Thoracic aorta (tissue), 2 donors: Measurements from ENCODE around the gene MLLT11. TPM values are rescaled to one million over a fixed set of nuclear protein-coding genes. Genes with fewer than 3 reads are reported as not detected.
"Not testable (repeated sequence)": the region's sequence is repeated elsewhere in the genome, so short reads cannot be mapped to it uniquely, and the experiment has no call there.

Experiments used
- ATAC-seq: fragments of 150-250 bp; one replicate; pipeline ENCODE4 v1.8.0; 2017; ENCODE audit warnings: low read depth; ENCODE audit not compliant: insufficient number of reproducible peaks, low FRiP score
- DNase-seq: peaks from one replicate; pipeline ENCODE4 v3.0.0-alpha.2; 2020; ENCODE audit warnings: low spot score
- H3K27ac ChIP-seq, 2 donors: fragments of 200-600 bp; sonication (generic); 1 replicate in 1 of 2; 2 replicates in 1 of 2; pipeline ENCODE4 v1.5.1; 2016; ENCODE audit warnings: mild to moderate bottlenecking in 2 of 2, moderate library complexity in 2 of 2
- H3K27me3 ChIP-seq: fragments of 200-600 bp; sonication (generic); replicated peaks from 2 replicates; pipeline ENCODE4 v1.6.0; 2016; ENCODE audit warnings: mild to moderate bottlenecking; ENCODE audit not compliant: insufficient read depth
- H3K36me3 ChIP-seq: fragments of 200-600 bp; sonication (generic); one replicate; pipeline ENCODE4 v1.5.1; 2016
- H3K4me1 ChIP-seq, 2 donors: fragments of 200-600 bp; sonication (generic); 1 replicate in 1 of 2; 2 replicates in 1 of 2; pipeline versions ENCODE4 v1.5.1 to v1.6.0; 2016; ENCODE audit warnings: low read depth in 2 of 2, mild to moderate bottlenecking in 1 of 2; ENCODE audit not compliant: control insufficient read depth in 1 of 2
- H3K4me3 ChIP-seq: fragments of 200-600 bp; sonication (generic); 2 replicates; pipeline ENCODE4 v1.5.1; 2016; ENCODE audit warnings: mild to moderate bottlenecking
- H3K9me3 ChIP-seq: fragments of 200-600 bp; sonication (generic); 2 replicates; pipeline ENCODE4 v1.5.1; 2016
- CTCF ChIP-seq: fragments of 200-600 bp; sonication (generic); IDR thresholded peaks from one replicate; pipeline ENCODE4 v1.5.1; 2019; ENCODE audit warnings: antibody characterized with exemption
- total RNA-seq, 2 donors: library from RNA; depleted of rRNA; stranded (reverse); fragments of >200 nt; gene quantifications; one replicate each; pipeline versions ENCODE4 v1.1.0 to v1.2.3, GENCODE V29; 2016

The MLLT11 gene
- total RNA-seq, 2 donors from 2014 or later: 1.2 to 3.1 TPM

- DNase-seq (peak; percentile 83), ATAC-seq (peak; percentile 79)
- Histone ChIP-seq H3K4me1 (peaks cover 0 to 19% of the 10 kb centered on the region in 2 donors), H3K27ac (peak within 1 kb of the TSS; percentile 99 to 100), H3K9me3 (no peaks in the 10 kb centered on the region), H3K4me3 (peak within 1 kb of the TSS; percentile 95), H3K27me3 (no peaks in the 10 kb centered on the region), H3K36me3 (peaks cover 5% of the 10 kb centered on the region)
- TF ChIP-seq CTCF: peak; percentile 92
Measured at GRCh38 chr1:151070474-151071276, 10.5 kb downstream of the MLLT11 start, which contains the start of gene GABPB2. GABPB2 (plus strand) TSS chr1:151070761; CDS start chr1:151088190, 17,429 bp downstream.

GRCh38 chr1:151072224-151072623, 12.0 kb downstream of the MLLT11 start:
- Histone ChIP-seq H3K36me3 (peaks cover 5% of the 10 kb centered on the region), H3K27ac (no peak overlapping the region), H3K4me3 (no peak overlapping the region), H3K9me3 (no peaks in the 10 kb centered on the region), H3K27me3 (no peaks in the 10 kb centered on the region), H3K4me1 (peaks cover 0 to 19% of the 10 kb centered on the region in 2 donors)
- ATAC-seq (no peak), DNase-seq (no peak)
- no peak for TF ChIP-seq CTCF

GRCh38 chr1:151085953-151086559, 25.9 kb downstream of the MLLT11 start:
- Histone ChIP-seq H3K27me3 (no peaks in the 10 kb centered on the region), H3K27ac (no peak overlapping the region), H3K36me3 (no peaks in the 10 kb centered on the region), H3K4me3 (no peak overlapping the region), H3K9me3 (no peaks in the 10 kb centered on the region), H3K4me1 (no peaks in the 10 kb centered on the region)
- DNase-seq (no peak), ATAC-seq (no peak)
- no peak for TF ChIP-seq CTCF

- not testable (repeated sequence) for ATAC-seq, H3K27ac ChIP-seq, H3K27me3 ChIP-seq, H3K36me3 ChIP-seq, H3K4me1 ChIP-seq, DNase-seq, H3K4me3 ChIP-seq, H3K9me3 ChIP-seq
Measured at GRCh38 chr1:151097426-151097825, 37.2 kb downstream of the MLLT11 start.

GRCh38 chr1:151098126-151098525, 37.9 kb downstream of the MLLT11 start:
- Histone ChIP-seq H3K9me3 (no peaks in the 10 kb centered on the region), H3K27me3 (no peaks in the 10 kb centered on the region), H3K27ac (no peak overlapping the region), H3K4me1 (no peaks in the 10 kb centered on the region), H3K4me3 (no peak overlapping the region), H3K36me3 (no peaks in the 10 kb centered on the region)
- no peak for DNase-seq
- no peak for ATAC-seq
- TF ChIP-seq CTCF: no peak
